ENCODE results near the gene PGBD4. TPM values are rescaled to one million over a fixed set of nuclear protein-coding genes. Genes with fewer than 3 reads are reported as not detected.
A peak's percentile ranks its signal among the peaks of the same experiment; 100 is the strongest.

The PGBD4 gene
- total RNA-seq, 1 experiment from 2014 or later = 1.1 TPM

- no peak for TF ChIP-seq ATF3 (CRISPR knock-in tag; conservative IDR thresholded peaks at IDR 0.05)
- no peak for TF ChIP-seq TEAD4 (CRISPR knock-in tag; IDR thresholded peaks at IDR 0.05)
- TF ChIP-seq ZNF671 (CRISPR knock-in tag; IDR thresholded peaks at IDR 0.05) = no peak
- no peak for TF ChIP-seq PRRX2 (CRISPR knock-in tag; IDR thresholded peaks at IDR 0.05)
- TF ChIP-seq FOXK1 (CRISPR knock-in tag; IDR thresholded peaks at IDR 0.05) = peak; percentile 71; the same call in 1 of the 2 replicates
- peak; percentile 66; the same call in 1 of the 2 replicates for TF ChIP-seq GABPB1 (CRISPR knock-in tag; IDR thresholded peaks at IDR 0.05)
- TF ChIP-seq FOXP1 (CRISPR knock-in tag; IDR thresholded peaks at IDR 0.05; ENCODE audit: borderline replicate concordance) = no peak
- no peak for TF ChIP-seq OVOL2 (CRISPR knock-in tag; IDR thresholded peaks at IDR 0.05; ENCODE audit: borderline replicate concordance)
- no peak for TF ChIP-seq ZNF532 (CRISPR knock-in tag; IDR thresholded peaks at IDR 0.05; ENCODE audit: borderline replicate concordance)
- TF ChIP-seq, protein P1, sequence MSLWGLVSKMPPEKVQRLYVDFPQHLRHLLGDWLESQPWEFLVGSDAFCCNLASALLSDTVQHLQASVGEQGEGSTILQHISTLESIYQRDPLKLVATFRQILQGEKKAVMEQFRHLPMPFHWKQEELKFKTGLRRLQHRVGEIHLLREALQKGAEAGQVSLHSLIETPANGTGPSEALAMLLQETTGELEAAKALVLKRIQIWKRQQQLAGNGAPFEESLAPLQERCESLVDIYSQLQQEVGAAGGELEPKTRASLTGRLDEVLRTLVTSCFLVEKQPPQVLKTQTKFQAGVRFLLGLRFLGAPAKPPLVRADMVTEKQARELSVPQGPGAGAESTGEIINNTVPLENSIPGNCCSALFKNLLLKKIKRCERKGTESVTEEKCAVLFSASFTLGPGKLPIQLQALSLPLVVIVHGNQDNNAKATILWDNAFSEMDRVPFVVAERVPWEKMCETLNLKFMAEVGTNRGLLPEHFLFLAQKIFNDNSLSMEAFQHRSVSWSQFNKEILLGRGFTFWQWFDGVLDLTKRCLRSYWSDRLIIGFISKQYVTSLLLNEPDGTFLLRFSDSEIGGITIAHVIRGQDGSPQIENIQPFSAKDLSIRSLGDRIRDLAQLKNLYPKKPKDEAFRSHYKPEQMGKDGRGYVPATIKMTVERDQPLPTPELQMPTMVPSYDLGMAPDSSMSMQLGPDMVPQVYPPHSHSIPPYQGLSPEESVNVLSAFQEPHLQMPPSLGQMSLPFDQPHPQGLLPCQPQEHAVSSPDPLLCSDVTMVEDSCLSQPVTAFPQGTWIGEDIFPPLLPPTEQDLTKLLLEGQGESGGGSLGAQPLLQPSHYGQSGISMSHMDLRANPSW (CRISPR knock-in tag; conservative IDR thresholded peaks at IDR 0.05; ENCODE audit: low read depth) = no peak
- TF ChIP-seq MAX (CRISPR knock-in tag; IDR thresholded peaks at IDR 0.05) = peak; percentile 67
- TF ChIP-seq TCF7 (CRISPR knock-in tag; IDR thresholded peaks at IDR 0.05; ENCODE audit: low read depth) = no peak
- TF ChIP-seq RORB (CRISPR knock-in tag; IDR thresholded peaks at IDR 0.05) = no peak
- TF ChIP-seq ESRRA (CRISPR knock-in tag; IDR thresholded peaks at IDR 0.05; ENCODE audit: borderline replicate concordance) = no peak
- peak; percentile 99 for TF ChIP-seq ETV6 (CRISPR knock-in tag; IDR thresholded peaks at IDR 0.05)
- no peak for TF ChIP-seq NR3C1 (CRISPR knock-in tag; conservative IDR thresholded peaks at IDR 0.05; ENCODE audit: low read depth)
- no peak for TF ChIP-seq ZNF423 (CRISPR knock-in tag; IDR thresholded peaks at IDR 0.05)
- no peak for TF ChIP-seq E2F1 (CRISPR knock-in tag; IDR thresholded peaks at IDR 0.05)
- TF ChIP-seq SOX15 (CRISPR knock-in tag; IDR thresholded peaks at IDR 0.05) = no peak
- TF ChIP-seq, protein P2, sequence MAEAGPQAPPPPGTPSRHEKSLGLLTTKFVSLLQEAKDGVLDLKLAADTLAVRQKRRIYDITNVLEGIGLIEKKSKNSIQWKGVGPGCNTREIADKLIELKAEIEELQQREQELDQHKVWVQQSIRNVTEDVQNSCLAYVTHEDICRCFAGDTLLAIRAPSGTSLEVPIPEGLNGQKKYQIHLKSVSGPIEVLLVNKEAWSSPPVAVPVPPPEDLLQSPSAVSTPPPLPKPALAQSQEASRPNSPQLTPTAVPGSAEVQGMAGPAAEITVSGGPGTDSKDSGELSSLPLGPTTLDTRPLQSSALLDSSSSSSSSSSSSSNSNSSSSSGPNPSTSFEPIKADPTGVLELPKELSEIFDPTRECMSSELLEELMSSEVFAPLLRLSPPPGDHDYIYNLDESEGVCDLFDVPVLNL (CRISPR knock-in tag; IDR thresholded peaks at IDR 0.05; ENCODE audit: borderline replicate concordance, low read depth) = no peak
- TF ChIP-seq MXD4 (CRISPR knock-in tag; IDR thresholded peaks at IDR 0.05; ENCODE audit: borderline replicate concordance) = no peak
- TF ChIP-seq ZMAT4 (CRISPR knock-in tag; IDR thresholded peaks at IDR 0.05) = no peak
- TF ChIP-seq ZNF263 (CRISPR knock-in tag; IDR thresholded peaks at IDR 0.05; ENCODE audit: low read depth) = no peak
- TF ChIP-seq MYBL2 (CRISPR knock-in tag; IDR thresholded peaks at IDR 0.05) = 0 out of 2 replicates have a peak, but pooled peaks have one; percentile 30
- no peak for TF ChIP-seq JAZF1 (CRISPR knock-in tag; IDR thresholded peaks at IDR 0.05)
- no peak for TF ChIP-seq EMX1 (CRISPR knock-in tag; IDR thresholded peaks at IDR 0.05)
- TF ChIP-seq, protein P3, sequence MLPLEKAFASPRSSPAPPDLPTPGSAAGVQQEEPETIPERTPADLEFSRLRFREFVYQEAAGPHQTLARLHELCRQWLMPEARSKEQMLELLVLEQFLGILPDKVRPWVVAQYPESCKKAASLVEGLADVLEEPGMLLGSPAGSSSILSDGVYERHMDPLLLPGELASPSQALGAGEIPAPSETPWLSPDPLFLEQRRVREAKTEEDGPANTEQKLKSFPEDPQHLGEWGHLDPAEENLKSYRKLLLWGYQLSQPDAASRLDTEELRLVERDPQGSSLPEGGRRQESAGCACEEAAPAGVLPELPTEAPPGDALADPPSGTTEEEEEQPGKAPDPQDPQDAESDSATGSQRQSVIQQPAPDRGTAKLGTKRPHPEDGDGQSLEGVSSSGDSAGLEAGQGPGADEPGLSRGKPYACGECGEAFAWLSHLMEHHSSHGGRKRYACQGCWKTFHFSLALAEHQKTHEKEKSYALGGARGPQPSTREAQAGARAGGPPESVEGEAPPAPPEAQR (CRISPR knock-in tag; IDR thresholded peaks at IDR 0.05) = no peak
- TF ChIP-seq KAT7 (CRISPR knock-in tag; IDR thresholded peaks at IDR 0.05; ENCODE audit: borderline replicate concordance) = 0 out of 2 replicates have a peak, but pooled peaks have one; percentile 55
Observed at GRCh38 chr15:34101366-34102174, at the start of gene PGBD4, which contains the start of gene EMC7 (continued).

Measured in WTC11 (cell line).